ENCODE measurements around the gene PSTK.
A peak's percentile ranks its signal among the peaks of the same experiment; 100 is the strongest.

PSTK gene

GRCh38 chr10:122998934-122999333, 18.7 kb downstream of the PSTK start:
- TF ChIP-seq CTCF (IDR thresholded peaks at IDR 0.05; ENCODE audit: low read depth, low read length): no peak
- no peak overlapping the region for H3K4me3 ChIP-seq (replicated peaks in 1 of 2; ENCODE audit: low read depth in 2 of 2, low read length in 2 of 2)
- DNase-seq (ENCODE audit: low read depth in 2 of 2): no peak

- DNase-seq (ENCODE audit: low read depth in 2 of 2): peak in 1 of 2 donors; percentile 7
- no peak overlapping the region for H3K4me3 ChIP-seq (replicated peaks in 1 of 2; ENCODE audit: low read depth in 2 of 2, low read length in 2 of 2)
- TF ChIP-seq CTCF (IDR thresholded peaks at IDR 0.05; ENCODE audit: low read depth, low read length): no peak
Measured at GRCh38 chr10:122999347-122999746, 19.1 kb downstream of the PSTK start.

DNA sequence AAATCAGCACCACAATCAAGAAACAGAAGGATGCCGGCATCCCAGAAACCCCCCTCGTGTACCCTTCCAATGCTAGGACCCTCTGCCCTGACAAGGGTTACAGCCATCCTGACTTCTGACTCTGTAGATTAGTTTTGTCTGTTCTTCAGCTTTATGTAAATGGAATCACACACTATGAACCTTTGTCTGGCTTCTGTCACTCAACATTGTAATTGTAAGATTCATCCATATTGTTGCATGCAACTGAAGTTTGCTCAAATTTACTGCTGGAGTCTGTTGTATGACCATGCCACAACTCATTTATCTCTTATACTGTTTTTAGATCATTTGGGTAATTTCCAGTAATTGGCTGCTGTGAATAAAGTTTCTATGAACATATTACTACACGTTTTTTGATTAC, 20.0 kb downstream of the PSTK start:
- TF ChIP-seq CTCF (IDR thresholded peaks at IDR 0.05; ENCODE audit: low read depth, low read length): no peak
- no peak overlapping the region for H3K4me3 ChIP-seq (replicated peaks in 1 of 2; ENCODE audit: low read depth in 2 of 2, low read length in 2 of 2)
- DNase-seq (ENCODE audit: low read depth in 2 of 2): no peak

- DNase-seq (ENCODE audit: low read depth in 2 of 2): no peak
- no peak overlapping the region for H3K4me3 ChIP-seq (replicated peaks in 1 of 2; ENCODE audit: low read depth in 2 of 2, low read length in 2 of 2)
- TF ChIP-seq CTCF (IDR thresholded peaks at IDR 0.05; ENCODE audit: low read depth, low read length): no peak
Measured at GRCh38 chr10:123001370-123001769, 21.2 kb downstream of the PSTK start.

- TF ChIP-seq CTCF (IDR thresholded peaks at IDR 0.05; ENCODE audit: low read depth, low read length): no peak
- DNase-seq (ENCODE audit: low read depth in 2 of 2): no peak
- no peak overlapping the region for H3K4me3 ChIP-seq (replicated peaks in 1 of 2; ENCODE audit: low read depth in 2 of 2, low read length in 2 of 2)
Measured at GRCh38 chr10:123004298-123004697, 24.1 kb downstream of the PSTK start.

- TF ChIP-seq CTCF (IDR thresholded peaks at IDR 0.05; ENCODE audit: low read depth, low read length): no peak
- DNase-seq (ENCODE audit: low read depth in 2 of 2): peak; percentile 45 to 64
Measured at GRCh38 chr10:123007558-123008354, 27.6 kb downstream of the PSTK start.

More at GRCh38 chr10:123007558-123008354, 27.6 kb downstream of the PSTK start:
- H3K4me3 ChIP-seq (replicated peaks in 1 of 2; ENCODE audit: low read depth in 2 of 2, low read length in 2 of 2): peak overlapping the region; percentile 96 to 99

All from cardiac fibroblast (primary cell).